Thyroid gland (tissue), 4 donors: ENCODE measurements around the gene LCE4A.

Source experiments
- POLR2A ChIP-seq, 2 donors: fragments of 450-650 bp; IDR thresholded peaks; one replicate each; pipeline ENCODE4 v1.6.1; 2017; ENCODE audit warnings: antibody characterized with exemption in 2 of 2, mild to moderate bottlenecking in 2 of 2, moderate library complexity in 1 of 2
- TF ChIP-seq, protein P1 (sequence below), 6 experiments: fragments of 200-600 bp in 3 of 6; fragments of 450-650 bp in 3 of 6; sonication (generic) in 3 of 6; IDR thresholded peaks; one replicate each; pipeline ENCODE4 v1.5.1; 2016 to 2019; ENCODE audit warnings: antibody characterized with exemption in 6 of 6, mild to moderate bottlenecking in 2 of 6, inconsistent platforms in 1 of 6, moderate library complexity in 1 of 6

DNA sequence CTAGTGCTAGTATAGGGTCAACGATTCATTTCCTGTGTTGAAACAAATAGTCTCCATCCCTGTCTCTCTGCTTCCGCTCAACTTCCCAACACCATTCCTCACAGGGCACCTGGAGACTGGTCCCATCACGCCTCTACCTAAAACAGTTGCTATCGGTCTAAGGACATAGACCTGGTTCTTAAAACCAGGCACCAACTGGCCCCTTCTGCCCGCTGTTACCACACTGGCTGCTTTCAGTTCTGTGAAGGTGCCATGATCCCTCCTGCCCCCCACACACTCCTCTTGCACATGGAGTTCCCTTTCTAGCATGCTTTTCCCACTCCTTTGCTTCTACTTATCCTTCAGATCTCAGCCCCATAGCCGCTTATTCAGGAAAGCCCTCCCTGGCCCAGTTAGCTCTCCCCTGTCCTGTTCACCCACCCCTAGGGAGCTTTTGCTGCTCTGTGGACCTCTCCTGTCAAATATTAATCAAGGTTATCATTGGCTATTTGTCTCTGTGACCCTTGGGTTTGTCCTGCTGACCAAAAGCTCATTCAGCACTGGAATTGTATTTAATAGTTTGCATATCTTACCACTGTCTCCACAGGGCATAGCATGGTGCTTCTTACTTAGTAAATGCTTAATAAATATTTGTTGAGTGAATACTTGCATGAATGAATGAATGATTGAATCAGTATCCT lies 37.9 kb downstream of the LCE4A start:
- TF ChIP-seq, protein P1, sequence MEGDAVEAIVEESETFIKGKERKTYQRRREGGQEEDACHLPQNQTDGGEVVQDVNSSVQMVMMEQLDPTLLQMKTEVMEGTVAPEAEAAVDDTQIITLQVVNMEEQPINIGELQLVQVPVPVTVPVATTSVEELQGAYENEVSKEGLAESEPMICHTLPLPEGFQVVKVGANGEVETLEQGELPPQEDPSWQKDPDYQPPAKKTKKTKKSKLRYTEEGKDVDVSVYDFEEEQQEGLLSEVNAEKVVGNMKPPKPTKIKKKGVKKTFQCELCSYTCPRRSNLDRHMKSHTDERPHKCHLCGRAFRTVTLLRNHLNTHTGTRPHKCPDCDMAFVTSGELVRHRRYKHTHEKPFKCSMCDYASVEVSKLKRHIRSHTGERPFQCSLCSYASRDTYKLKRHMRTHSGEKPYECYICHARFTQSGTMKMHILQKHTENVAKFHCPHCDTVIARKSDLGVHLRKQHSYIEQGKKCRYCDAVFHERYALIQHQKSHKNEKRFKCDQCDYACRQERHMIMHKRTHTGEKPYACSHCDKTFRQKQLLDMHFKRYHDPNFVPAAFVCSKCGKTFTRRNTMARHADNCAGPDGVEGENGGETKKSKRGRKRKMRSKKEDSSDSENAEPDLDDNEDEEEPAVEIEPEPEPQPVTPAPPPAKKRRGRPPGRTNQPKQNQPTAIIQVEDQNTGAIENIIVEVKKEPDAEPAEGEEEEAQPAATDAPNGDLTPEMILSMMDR (IDR thresholded peaks at IDR 0.05) = no peak
- no peak for TF ChIP-seq POLR2A (IDR thresholded peaks at IDR 0.05)
